NCI-H1436 treated with DMSO at 0.1 percent for 48 hours (cell line): ENCODE results near the gene RFX7.

ENCODE experiments used
- DNase-seq: peaks from one replicate; lab custom pipeline; 2025; lab: John Stamatoyannopoulos, UW

The RFX7 gene

DNA sequence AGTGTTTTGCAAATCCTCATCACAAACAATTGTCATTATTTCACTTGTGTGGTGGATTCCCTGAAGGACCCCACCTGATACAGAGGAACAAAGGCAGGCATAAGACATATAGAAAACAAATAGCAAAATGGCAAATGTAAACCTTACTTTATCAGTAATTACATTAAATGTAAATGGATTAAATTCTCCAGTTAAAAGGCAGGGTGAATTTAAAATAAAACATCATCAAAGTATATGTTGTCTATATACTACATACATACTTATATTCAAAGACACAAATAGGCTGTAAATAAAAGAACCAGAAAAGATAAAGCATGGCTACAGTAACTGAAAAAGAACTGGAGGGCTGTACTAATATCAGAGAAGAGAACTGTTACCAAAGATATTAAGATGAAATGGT, 117.3 kb downstream of the RFX7 start:
- DNase-seq = no peak

DNA sequence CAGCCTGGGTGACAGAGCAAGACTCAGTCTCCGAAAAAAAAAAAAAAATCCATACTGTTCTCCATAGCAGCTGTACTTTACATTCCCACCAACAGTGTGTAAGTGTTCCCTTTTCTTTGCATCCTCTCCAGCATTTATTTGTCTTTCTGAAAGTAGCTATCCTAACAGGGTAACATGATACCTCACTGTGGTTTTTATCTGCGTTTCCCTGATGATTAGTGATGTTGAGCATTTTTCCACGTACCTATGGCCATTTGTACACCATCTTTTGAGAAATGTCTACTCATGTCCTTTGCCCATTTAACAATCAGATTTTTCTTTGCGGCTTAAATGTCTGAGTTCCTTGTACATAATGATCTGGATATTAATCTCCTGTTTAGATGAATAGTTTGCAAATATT, 119.3 kb downstream of the RFX7 start:
- no peak for DNase-seq

DNA sequence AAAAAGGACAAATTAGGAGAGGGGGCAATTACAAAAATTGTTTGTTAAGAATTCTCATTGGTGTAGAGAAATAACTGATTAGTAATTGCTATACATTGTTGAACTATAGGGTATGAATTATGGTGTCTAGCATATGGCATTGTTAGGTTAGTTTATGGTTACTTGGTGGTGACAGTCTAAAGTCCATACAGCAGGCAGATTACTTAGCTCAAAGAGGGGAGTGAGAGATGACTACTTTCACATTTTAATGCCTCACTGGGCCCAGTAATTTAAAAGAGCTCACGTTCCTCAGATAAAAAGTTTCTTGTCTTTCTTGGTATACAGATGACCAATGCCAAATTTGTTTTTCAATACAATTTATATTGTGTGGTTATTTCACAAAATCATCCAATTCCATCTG, 137.8 kb downstream of the RFX7 start:
- no peak for DNase-seq

DNA sequence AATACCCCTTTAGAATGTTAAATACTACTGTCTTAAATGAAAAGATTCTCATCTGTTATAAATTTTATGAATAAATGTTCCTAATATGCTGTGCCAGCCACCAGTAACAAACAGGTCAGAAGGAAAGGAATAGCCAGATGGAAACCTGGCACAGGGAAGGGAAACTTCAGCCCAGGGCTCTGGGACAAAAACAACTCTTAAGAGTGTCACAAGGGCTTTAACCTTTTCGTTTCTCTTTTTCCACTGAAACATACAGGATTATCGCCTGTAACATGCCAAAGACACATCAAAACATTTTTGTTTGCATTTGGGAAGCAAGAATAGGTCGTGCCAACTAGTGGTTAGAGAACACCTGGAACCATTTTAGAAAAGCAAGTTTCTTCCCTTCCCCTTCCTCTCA, 141.2 kb downstream of the RFX7 start:
- no peak for DNase-seq

- DNase-seq = no peak
Observed at GRCh38 chr15:56099311-56099710, 144.4 kb downstream of the RFX7 start.

GRCh38 chr15:56098195-56098863, 145.3 kb downstream of the RFX7 start:
- no peak for DNase-seq

GRCh38 chr15:56095406-56095805, 148.3 kb downstream of the RFX7 start:
- DNase-seq = no peak

GRCh38 chr15:56094171-56094570, 149.5 kb downstream of the RFX7 start:
- DNase-seq = no peak

DNA sequence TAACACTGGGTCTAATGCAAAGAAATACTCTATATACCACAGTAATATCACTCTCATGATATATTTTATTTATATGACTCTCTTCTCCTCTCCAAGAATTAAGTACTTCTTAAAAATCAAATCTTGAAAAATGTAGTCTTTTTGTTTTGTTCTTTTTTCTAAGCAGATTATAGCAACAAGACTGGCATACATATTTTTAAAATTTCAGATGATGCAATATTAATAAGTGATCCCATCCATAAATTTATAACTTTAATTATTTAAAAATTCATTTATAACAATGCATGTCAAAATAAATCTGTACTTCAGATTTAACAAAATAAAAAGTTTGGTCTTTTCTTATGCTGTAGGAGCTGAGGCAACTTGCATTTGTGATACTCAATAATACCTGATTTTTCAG, 155.3 kb downstream of the RFX7 start:
- DNase-seq = no peak

DNA sequence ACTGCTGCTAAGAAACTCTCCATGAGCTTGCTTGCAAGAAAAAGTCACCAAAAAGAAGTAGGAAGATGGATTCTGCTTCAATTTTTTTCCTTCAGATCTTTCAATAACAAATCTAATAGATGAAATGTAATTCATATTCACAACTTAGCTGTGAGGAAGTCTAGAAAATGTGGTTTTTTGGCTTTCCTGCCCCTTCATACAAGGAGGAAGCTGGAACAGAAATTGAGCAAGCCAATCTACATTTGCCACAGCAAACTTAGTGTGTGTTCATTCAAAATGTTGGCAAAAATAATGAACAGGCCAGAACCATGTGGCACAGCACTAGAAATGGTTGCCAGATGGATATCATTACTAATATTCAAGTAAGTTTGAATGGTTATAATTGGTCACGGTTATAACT, 157.1 kb downstream of the RFX7 start:
- DNase-seq = no peak

DNA sequence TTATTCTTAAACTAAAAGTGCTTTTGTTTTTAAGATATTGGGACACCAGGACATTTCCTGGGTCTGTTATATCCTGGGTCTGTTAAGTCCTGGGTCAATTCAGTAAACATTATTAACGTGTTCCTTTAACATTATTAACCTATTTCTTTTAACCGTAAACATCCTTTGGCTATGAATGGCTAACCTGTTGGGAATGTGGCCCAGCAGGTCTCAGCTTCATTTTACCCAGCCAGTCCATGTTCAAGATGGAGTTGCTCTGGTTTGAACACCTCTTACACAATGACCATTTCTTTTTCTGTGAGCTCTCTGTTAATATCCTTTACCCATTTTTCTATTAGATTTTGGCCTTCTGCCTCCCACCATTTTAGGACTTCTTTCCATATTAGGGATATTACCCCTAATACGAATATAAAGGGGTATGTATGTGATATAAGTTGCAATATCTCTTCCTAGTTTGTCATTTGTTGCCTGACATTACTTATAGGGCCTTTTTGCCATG, 161.4 kb downstream of the RFX7 start:
- DNase-seq = no peak

DNA sequence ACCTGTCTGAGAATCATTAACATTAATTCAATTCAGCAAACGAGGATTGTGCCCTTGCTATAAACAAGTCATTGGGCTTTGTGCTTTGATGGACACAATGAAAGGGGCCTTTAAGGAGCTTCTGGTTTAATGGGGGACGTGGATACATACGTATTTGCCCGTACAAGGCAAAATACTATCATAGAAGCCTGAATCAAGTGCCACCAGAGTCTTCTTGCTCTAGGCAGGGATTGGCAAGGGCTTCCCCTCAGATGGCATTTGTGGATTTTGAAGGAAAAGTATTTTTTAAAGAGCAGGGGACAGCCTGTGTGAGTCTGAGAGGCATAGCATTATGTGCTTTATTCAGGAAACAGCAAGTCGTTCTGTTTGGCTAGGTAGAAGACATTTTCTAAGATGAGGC, 166.6 kb downstream of the RFX7 start:
- DNase-seq = no peak

DNA sequence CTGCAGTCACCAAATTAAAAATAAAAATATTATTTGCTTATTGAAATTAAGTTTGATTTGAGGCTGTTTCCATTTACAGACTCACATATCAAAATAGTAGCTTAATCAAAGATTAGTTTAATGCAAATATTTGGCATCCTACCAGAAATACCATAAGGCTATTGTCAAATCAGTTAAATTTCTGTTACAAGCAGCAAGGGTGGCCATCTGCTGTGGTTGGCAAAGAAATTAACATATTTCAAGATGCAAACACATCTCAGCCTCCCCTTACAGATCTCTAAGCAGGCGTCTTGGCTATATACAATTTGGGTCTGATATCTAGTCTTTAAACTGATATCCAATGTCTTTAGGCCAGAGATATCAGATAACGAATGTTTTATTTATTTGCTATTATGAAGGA, 167.0 kb downstream of the RFX7 start:
- no peak for DNase-seq

GRCh38 chr15:56074481-56075265, 169.0 kb downstream of the RFX7 start:
- no peak for DNase-seq

DNA sequence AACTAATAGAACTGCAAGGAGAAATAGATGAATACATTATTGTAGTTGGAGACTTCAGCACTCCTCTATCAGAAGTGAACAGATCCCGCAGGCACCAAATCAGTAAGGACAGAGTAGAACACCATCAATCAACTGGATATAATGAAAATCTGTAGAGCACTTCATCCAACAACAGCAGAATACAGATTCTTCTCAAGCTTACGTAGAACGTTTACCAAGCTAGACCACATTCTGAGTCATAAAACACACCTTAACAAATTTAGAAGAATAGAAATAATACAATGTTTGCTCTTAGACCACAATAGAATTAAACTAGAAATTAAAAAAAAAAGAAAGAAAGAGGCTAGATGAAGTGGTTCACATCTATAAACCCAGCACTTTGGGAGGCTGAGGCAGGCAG, 179.5 kb downstream of the RFX7 start:
- no peak for DNase-seq

DNA sequence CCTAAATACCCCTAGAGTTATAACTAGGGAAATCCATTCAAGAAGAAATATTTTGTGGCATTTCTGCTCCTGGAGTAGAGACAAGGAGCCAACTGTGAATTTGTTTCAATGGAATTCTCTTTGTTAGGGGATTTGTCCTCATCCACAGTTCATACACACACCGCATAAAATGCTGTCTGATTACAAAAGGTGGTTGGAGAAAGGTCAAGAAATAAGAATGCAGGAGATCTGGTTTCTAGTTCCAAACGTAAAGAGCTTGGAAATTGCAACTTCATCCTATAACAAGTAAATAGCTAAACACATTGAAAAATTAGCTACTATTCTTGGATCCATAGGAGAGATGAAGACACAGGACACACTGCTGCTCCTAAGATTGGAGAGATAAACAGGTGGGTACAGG, 184.0 kb downstream of the RFX7 start:
- DNase-seq = no peak

DNA sequence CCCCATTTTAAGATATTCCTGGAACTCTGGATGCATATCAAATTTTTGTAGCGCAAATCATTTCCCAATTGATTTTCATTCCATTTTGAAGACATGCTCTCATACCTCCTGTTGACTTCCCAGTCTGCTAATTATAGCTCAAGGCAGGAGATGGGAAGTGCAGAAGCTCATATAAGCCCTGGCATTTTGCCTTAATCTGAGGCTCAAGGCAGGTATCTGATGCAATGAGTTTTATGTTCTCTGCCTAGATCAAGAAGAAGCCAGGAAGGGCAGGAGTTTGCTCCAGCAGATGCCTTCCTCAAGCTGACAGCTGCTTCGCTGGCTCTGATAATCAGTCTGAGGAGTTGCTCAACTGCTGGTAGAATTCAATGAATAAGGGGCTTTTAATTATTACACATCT, 184.7 kb downstream of the RFX7 start:
- DNase-seq = no peak

- DNase-seq = no peak
Observed at GRCh38 chr15:56056626-56057025, 187.1 kb downstream of the RFX7 start.

GRCh38 chr15:56053046-56053400, 190.7 kb downstream of the RFX7 start:
- DNase-seq = no peak

GRCh38 chr15:56052395-56053045, 191.2 kb downstream of the RFX7 start:
- DNase-seq = peak; percentile 9

- no peak for DNase-seq
Observed at GRCh38 chr15:56051676-56052075, 192.0 kb downstream of the RFX7 start.

DNA sequence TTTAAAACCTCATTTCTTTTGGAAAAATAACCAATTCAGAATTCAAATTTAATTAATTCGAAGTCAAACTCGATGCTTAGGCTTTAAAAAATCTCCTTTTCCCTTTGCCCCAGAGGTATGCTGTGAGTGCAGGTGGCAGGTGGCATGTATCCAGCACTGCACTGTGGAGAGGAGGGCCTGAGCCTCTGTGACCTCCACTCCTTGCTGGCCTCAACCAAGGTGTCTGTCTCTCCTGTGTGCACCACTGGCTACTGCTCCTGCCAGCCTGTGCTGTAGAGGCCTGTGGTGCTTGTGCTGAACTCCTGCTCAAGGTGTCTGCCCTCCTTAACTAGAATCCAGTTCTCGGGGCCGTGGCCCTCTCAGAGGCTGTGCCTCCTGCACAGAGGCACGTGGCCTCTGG, 194.1 kb downstream of the RFX7 start:
- DNase-seq = no peak

- no peak for DNase-seq
Observed at GRCh38 chr15:56047354-56047753, 196.3 kb downstream of the RFX7 start.
